Activated naive CD8-positive, alpha-beta T cell (primary cell): ENCODE measurements around the gene CPED1.
"Not testable (repeated sequence)": the region's sequence is repeated elsewhere in the genome, so short reads cannot be mapped to it uniquely, and the experiment has no call there.

Experiments
- H3K27ac Mint-ChIP-seq: one replicate; pipeline ENCODE4 v1.8.0; 2021; ENCODE audit warnings: mixed read lengths
- H3K27me3 Mint-ChIP-seq: one replicate; pipeline ENCODE4 v1.8.0; 2021; ENCODE audit warnings: mixed read lengths
- H3K36me3 Mint-ChIP-seq: one replicate; pipeline ENCODE4 v1.8.0; 2021; ENCODE audit warnings: mixed read lengths
- H3K4me1 Mint-ChIP-seq: one replicate; pipeline ENCODE4 v1.8.0; 2021; ENCODE audit warnings: low read depth, mixed read lengths
- H3K4me3 Mint-ChIP-seq: one replicate; pipeline ENCODE4 v1.8.0; 2021; ENCODE audit warnings: mild to moderate bottlenecking, mixed read lengths
- H3K9me3 Mint-ChIP-seq: one replicate; pipeline ENCODE4 v1.8.0; 2021; ENCODE audit warnings: low read depth, mixed read lengths

Gene CPED1

GRCh38 chr7:121043314-121044234, 55.1 kb downstream of the CPED1 start:
- Mint-ChIP-seq H3K4me3 (no peak overlapping the region), H3K9me3 (no peaks in the 10 kb centered on the region), H3K4me1 (no peaks in the 10 kb centered on the region), H3K27me3 (peaks cover 2% of the 10 kb centered on the region), H3K36me3 (no peaks in the 10 kb centered on the region), H3K27ac (no peak overlapping the region)

GRCh38 chr7:121045090-121045489, 56.6 kb downstream of the CPED1 start:
- Mint-ChIP-seq H3K27ac (no peak overlapping the region), H3K36me3 (no peaks in the 10 kb centered on the region), H3K4me3 (no peak overlapping the region), H3K27me3 (peaks cover 2% of the 10 kb centered on the region), H3K4me1 (no peaks in the 10 kb centered on the region), H3K9me3 (no peaks in the 10 kb centered on the region)

GRCh38 chr7:121046009-121046408, 57.5 kb downstream of the CPED1 start:
- Mint-ChIP-seq H3K36me3 (no peaks in the 10 kb centered on the region), H3K27ac (no peak overlapping the region), H3K4me3 (no peak overlapping the region), H3K4me1 (no peaks in the 10 kb centered on the region), H3K27me3 (peaks cover 2% of the 10 kb centered on the region), H3K9me3 (no peaks in the 10 kb centered on the region)

GRCh38 chr7:121046893-121047468, 58.5 kb downstream of the CPED1 start:
- no peaks in the 10 kb centered on the region for H3K4me1 Mint-ChIP-seq
- no peak overlapping the region for H3K27ac Mint-ChIP-seq
- no peak overlapping the region for H3K4me3 Mint-ChIP-seq
- H3K27me3 Mint-ChIP-seq = peaks cover 2% of the 10 kb centered on the region
- H3K9me3 Mint-ChIP-seq = no peaks in the 10 kb centered on the region
- no peaks in the 10 kb centered on the region for H3K36me3 Mint-ChIP-seq

- H3K9me3 Mint-ChIP-seq = no peaks in the 10 kb centered on the region
- no peak overlapping the region for H3K4me3 Mint-ChIP-seq
- no peaks in the 10 kb centered on the region for H3K36me3 Mint-ChIP-seq
- no peaks in the 10 kb centered on the region for H3K4me1 Mint-ChIP-seq
- peaks cover 2% of the 10 kb centered on the region for H3K27me3 Mint-ChIP-seq
- H3K27ac Mint-ChIP-seq = no peak overlapping the region
Measured at GRCh38 chr7:121048195-121048594, 59.7 kb downstream of the CPED1 start.

GRCh38 chr7:121049028-121049791, 60.7 kb downstream of the CPED1 start:
- Mint-ChIP-seq H3K4me1 (no peaks in the 10 kb centered on the region), H3K36me3 (no peaks in the 10 kb centered on the region), H3K27me3 (peaks cover 2% of the 10 kb centered on the region), H3K27ac (no peak overlapping the region), H3K9me3 (no peaks in the 10 kb centered on the region), H3K4me3 (no peak overlapping the region)

GRCh38 chr7:121049897-121050296, 61.4 kb downstream of the CPED1 start:
- H3K27me3 Mint-ChIP-seq = peaks cover 2% of the 10 kb centered on the region
- no peak overlapping the region for H3K4me3 Mint-ChIP-seq
- H3K4me1 Mint-ChIP-seq = no peaks in the 10 kb centered on the region
- H3K9me3 Mint-ChIP-seq = no peaks in the 10 kb centered on the region
- H3K27ac Mint-ChIP-seq = no peak overlapping the region
- H3K36me3 Mint-ChIP-seq = no peaks in the 10 kb centered on the region

GRCh38 chr7:121053219-121053618, 64.7 kb downstream of the CPED1 start:
- no peaks in the 10 kb centered on the region for H3K4me1 Mint-ChIP-seq
- H3K4me3 Mint-ChIP-seq = no peak overlapping the region
- H3K27me3 Mint-ChIP-seq = peaks cover 1% of the 10 kb centered on the region
- H3K36me3 Mint-ChIP-seq = no peaks in the 10 kb centered on the region
- H3K27ac Mint-ChIP-seq = no peak overlapping the region
- H3K9me3 Mint-ChIP-seq = no peaks in the 10 kb centered on the region

GRCh38 chr7:121054925-121055324, 66.4 kb downstream of the CPED1 start:
- H3K36me3 Mint-ChIP-seq = no peaks in the 10 kb centered on the region

GRCh38 chr7:121057878-121058277, 69.4 kb downstream of the CPED1 start:
- Mint-ChIP-seq H3K27ac (no peak overlapping the region), H3K27me3 (peaks cover 1% of the 10 kb centered on the region), H3K4me3 (no peak overlapping the region), H3K4me1 (no peaks in the 10 kb centered on the region), H3K36me3 (no peaks in the 10 kb centered on the region), H3K9me3 (no peaks in the 10 kb centered on the region)

More at GRCh38 chr7:121054925-121055324, 66.4 kb downstream of the CPED1 start:
- Mint-ChIP-seq H3K4me3 (no peak overlapping the region), H3K9me3 (no peaks in the 10 kb centered on the region), H3K27me3 (peaks cover 1% of the 10 kb centered on the region), H3K4me1 (no peaks in the 10 kb centered on the region), H3K27ac (no peak overlapping the region)

GRCh38 chr7:121058975-121059374, 70.5 kb downstream of the CPED1 start:
- Mint-ChIP-seq H3K4me1 (no peaks in the 10 kb centered on the region), H3K27me3 (peaks cover 4% of the 10 kb centered on the region), H3K4me3 (no peak overlapping the region), H3K27ac (no peak overlapping the region), H3K9me3 (no peaks in the 10 kb centered on the region), H3K36me3 (no peaks in the 10 kb centered on the region)

- not testable (repeated sequence) for H3K27me3 Mint-ChIP-seq, H3K9me3 Mint-ChIP-seq, H3K4me3 Mint-ChIP-seq, H3K36me3 Mint-ChIP-seq, H3K27ac Mint-ChIP-seq, H3K4me1 Mint-ChIP-seq
Measured at GRCh38 chr7:121059979-121060509, 71.5 kb downstream of the CPED1 start.

- Mint-ChIP-seq H3K4me3 (no peak overlapping the region), H3K4me1 (no peaks in the 10 kb centered on the region), H3K9me3 (no peaks in the 10 kb centered on the region), H3K27ac (no peak overlapping the region), H3K27me3 (peaks cover 2% of the 10 kb centered on the region), H3K36me3 (no peaks in the 10 kb centered on the region)
Measured at GRCh38 chr7:121061677-121062582, 73.4 kb downstream of the CPED1 start.

- Mint-ChIP-seq H3K4me3 (no peak overlapping the region), H3K9me3 (no peaks in the 10 kb centered on the region), H3K27ac (no peak overlapping the region), H3K36me3 (no peaks in the 10 kb centered on the region), H3K4me1 (no peaks in the 10 kb centered on the region), H3K27me3 (peaks cover 2% of the 10 kb centered on the region)
Measured at GRCh38 chr7:121062671-121063279, 74.3 kb downstream of the CPED1 start.
